SK-MEL-5 (cell line): ENCODE measurements around the gene USP17L29. TPM values are rescaled to one million over a fixed set of nuclear protein-coding genes. Genes with fewer than 3 reads are reported as not detected.

Experiments used
- total RNA-seq: library from RNA; depleted of rRNA; stranded (reverse); fragments of >200 nt; shearing (Covaris generic); gene quantifications from 2 replicates; pipeline ENCODE4 v1.2.3, GENCODE V29; 2014; rRNA removed

USP17L29 gene
- total RNA-seq, 1 experiment from 2014 or later: not detected

Other genes starting within 250 kb of the USP17L29 start
- not detected in 2 replicates for gene FAM90A26, start 183.2 kb upstream of the USP17L29 start, total RNA-seq
- not detected in 2 replicates for gene USP17L10, start 143.0 kb upstream of the USP17L29 start, total RNA-seq
- gene USP17L11, start 138.2 kb upstream of the USP17L29 start, total RNA-seq: not detected in 2 replicates
- gene USP17L12, start 133.5 kb upstream of the USP17L29 start, total RNA-seq: not detected in 2 replicates
- not detected in 2 replicates for gene USP17L13, start 128.7 kb upstream of the USP17L29 start, total RNA-seq
- not detected in 2 replicates for gene USP17L15, start 119.3 kb upstream of the USP17L29 start, total RNA-seq
- gene USP17L17, start 109.8 kb upstream of the USP17L29 start, total RNA-seq: not detected in 2 replicates
- gene USP17L18, start 105.0 kb upstream of the USP17L29 start, total RNA-seq: not detected in 2 replicates
- gene USP17L19, start 100.3 kb upstream of the USP17L29 start, total RNA-seq: not detected in 2 replicates
- gene USP17L20, start 95.5 kb upstream of the USP17L29 start, total RNA-seq: not detected in 2 replicates
- gene USP17L21, start 90.8 kb upstream of the USP17L29 start, total RNA-seq: not detected in 2 replicates
- gene USP17L22, start 86.0 kb upstream of the USP17L29 start, total RNA-seq: not detected in 2 replicates
- gene USP17L24, start 28.5 kb upstream of the USP17L29 start, total RNA-seq: not detected in 2 replicates
- gene USP17L25, start 23.7 kb upstream of the USP17L29 start, total RNA-seq: not detected in 2 replicates
- gene USP17L26, start 19.0 kb upstream of the USP17L29 start, total RNA-seq: not detected in 2 replicates
- not detected in 2 replicates for gene USP17L5, start 14.2 kb upstream of the USP17L29 start, total RNA-seq
- not detected in 2 replicates for gene USP17L27, start 9.5 kb upstream of the USP17L29 start, total RNA-seq
- not detected in 2 replicates for gene USP17L28, start 4.7 kb upstream of the USP17L29 start, total RNA-seq
- gene USP17L30, start 9.5 kb downstream of the USP17L29 start, total RNA-seq: not detected in 2 replicates
- not detected in 2 replicates for gene DEFB131A, start 90.8 kb downstream of the USP17L29 start, total RNA-seq